ENCODE results near the gene ZNF138. TPM values are rescaled to one million over a fixed set of nuclear protein-coding genes. Genes with fewer than 3 reads are reported as not detected.

ZNF138 gene
- total and polyA plus RNA-seq, 10 of the 15 experiments (the other 5 are each of a cell fraction or from before 2014, with no cell fraction given), result 5.9 to 14.9 (median 12.4) TPM

DNA sequence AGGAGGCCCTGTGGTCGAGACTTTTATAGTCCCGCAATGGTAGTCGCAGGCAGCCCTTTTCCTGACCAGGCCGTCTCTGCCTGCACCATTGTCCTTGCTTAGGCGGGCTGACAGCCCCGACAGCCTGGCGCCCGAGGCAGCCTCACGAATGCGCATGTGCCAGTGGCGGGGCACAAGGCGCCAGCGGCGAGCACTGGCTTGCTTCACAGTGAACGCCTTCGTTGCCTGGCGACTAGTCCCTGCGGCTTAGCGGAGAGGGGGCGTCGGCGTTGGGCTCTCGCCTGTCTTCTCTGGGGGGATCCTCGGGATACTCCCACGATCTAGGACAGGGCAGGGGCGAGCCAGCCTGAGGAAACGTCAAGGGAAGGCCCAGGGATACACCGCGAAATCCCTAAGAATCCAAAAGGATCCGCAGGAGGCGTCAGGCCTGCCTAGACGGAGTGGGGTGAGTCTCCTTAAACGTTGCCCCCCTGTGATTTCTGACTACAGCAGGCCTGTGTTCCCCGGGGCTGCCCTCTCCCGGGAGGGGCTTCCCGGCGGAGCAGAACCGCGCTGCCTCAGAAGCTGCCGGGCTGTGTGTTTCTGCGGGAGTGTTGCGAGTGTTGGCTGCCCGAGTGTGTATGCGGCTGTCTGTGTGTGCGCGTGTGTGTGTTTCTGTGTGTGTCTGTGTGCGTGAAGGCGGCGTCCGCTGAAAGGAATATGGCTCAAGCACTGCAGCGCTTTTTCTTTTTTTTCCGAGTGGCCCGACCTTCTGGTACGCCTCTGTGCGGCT is 88.3 kb downstream of the ZNF138 start (continued):
- TF ChIP-seq NR2C2 (IDR thresholded peaks at IDR 0.05; ENCODE audit: borderline replicate concordance, control insufficient read depth, insufficient read length, low read depth) (no peak), POU2F2 (IDR thresholded peaks at IDR 0.05; ENCODE audit: borderline replicate concordance, low read depth, low read length) (no peak), KDM1A (IDR thresholded peaks at IDR 0.05; ENCODE audit: borderline replicate concordance) (no peak), MTA3 (IDR thresholded peaks at IDR 0.05; ENCODE audit: borderline replicate concordance, low read length) (no peak), ATF7 (IDR thresholded peaks at IDR 0.05; ENCODE audit: low read depth) (no peak), LARP7 (IDR thresholded peaks at IDR 0.05) (no peak)
- TF ChIP-seq, protein P1, sequence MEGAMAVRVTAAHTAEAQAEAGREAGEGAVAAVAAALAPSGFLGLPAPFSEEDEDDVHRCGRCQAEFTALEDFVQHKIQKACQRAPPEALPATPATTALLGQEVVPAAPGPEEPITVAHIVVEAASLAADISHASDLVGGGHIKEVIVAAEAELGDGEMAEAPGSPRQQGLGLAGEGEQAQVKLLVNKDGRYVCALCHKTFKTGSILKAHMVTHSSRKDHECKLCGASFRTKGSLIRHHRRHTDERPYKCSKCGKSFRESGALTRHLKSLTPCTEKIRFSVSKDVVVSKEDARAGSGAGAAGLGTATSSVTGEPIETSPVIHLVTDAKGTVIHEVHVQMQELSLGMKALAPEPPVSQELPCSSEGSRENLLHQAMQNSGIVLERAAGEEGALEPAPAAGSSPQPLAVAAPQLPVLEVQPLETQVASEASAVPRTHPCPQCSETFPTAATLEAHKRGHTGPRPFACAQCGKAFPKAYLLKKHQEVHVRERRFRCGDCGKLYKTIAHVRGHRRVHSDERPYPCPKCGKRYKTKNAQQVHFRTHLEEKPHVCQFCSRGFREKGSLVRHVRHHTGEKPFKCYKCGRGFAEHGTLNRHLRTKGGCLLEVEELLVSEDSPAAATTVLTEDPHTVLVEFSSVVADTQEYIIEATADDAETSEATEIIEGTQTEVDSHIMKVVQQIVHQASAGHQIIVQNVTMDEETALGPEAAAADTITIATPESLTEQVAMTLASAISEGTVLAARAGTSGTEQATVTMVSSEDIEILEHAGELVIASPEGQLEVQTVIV (IDR thresholded peaks at IDR 0.05; ENCODE audit: borderline replicate concordance, partially characterized antibody), result no peak
- TF ChIP-seq, protein P2, sequence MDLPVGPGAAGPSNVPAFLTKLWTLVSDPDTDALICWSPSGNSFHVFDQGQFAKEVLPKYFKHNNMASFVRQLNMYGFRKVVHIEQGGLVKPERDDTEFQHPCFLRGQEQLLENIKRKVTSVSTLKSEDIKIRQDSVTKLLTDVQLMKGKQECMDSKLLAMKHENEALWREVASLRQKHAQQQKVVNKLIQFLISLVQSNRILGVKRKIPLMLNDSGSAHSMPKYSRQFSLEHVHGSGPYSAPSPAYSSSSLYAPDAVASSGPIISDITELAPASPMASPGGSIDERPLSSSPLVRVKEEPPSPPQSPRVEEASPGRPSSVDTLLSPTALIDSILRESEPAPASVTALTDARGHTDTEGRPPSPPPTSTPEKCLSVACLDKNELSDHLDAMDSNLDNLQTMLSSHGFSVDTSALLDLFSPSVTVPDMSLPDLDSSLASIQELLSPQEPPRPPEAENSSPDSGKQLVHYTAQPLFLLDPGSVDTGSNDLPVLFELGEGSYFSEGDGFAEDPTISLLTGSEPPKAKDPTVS (IDR thresholded peaks at IDR 0.05; ENCODE audit: low read depth, low read length), result no peak

Other genes starting within 250 kb of the ZNF138 start
- gene ZNF680, start 231.4 kb upstream of the ZNF138 start, total RNA-seq (2014; rRNA removed), result 8.1 and 8.5 TPM in 2 replicates
- gene ZNF680, start 231.4 kb upstream of the ZNF138 start, total RNA-seq (2014; rRNA removed; fragmentation: Illumina TruSeq; extraction: Trizol), result 13.6 and 16.7 TPM in 2 replicates
- 8.0 TPM in 2 replicates for gene ZNF680, start 231.4 kb upstream of the ZNF138 start, total RNA-seq (2021)
- 5.9 and 10.4 TPM in 2 replicates for gene ZNF680, start 231.4 kb upstream of the ZNF138 start, polyA plus RNA-seq (2011; rRNA removed)
- gene ZNF680, start 231.4 kb upstream of the ZNF138 start, polyA plus RNA-seq (2014; fragmentation: Illumina TruSeq; extraction: Trizol), result 7.6 and 11.5 TPM in 2 replicates
- 1 to 10 TPM; 5.0 to 6.2 TPM for gene ZNF680, start 231.4 kb upstream of the ZNF138 start, polyA plus RNA-seq (2014; fragmentation: Nextera tagmentation; extraction: Ambion mirVana)
- gene ZNF680, start 231.4 kb upstream of the ZNF138 start, polyA plus RNA-seq (2014; rRNA removed), result 5.1 and 6.0 TPM in 2 replicates
- gene ZNF680, start 231.4 kb upstream of the ZNF138 start, polyA plus RNA-seq (2016; fragmentation: Nextera tagmentation; extraction: Ambion mirVana), result 10 to 100 TPM; 10.9 to 12.1 TPM
- gene ZNF107, start 128.3 kb upstream of the ZNF138 start, total RNA-seq (2014; rRNA removed), result 14.0 and 15.3 TPM in 2 replicates
- gene ZNF107, start 128.3 kb upstream of the ZNF138 start, total RNA-seq (2014; rRNA removed; fragmentation: Illumina TruSeq; extraction: Trizol), result 23.3 and 23.7 TPM in 2 replicates
- 10.8 and 12.0 TPM in 2 replicates for gene ZNF107, start 128.3 kb upstream of the ZNF138 start, total RNA-seq (2021)
- 18.3 and 35.9 TPM in 2 replicates for gene ZNF107, start 128.3 kb upstream of the ZNF138 start, polyA plus RNA-seq (2011; rRNA removed)
- 22.8 and 27.7 TPM in 2 replicates for gene ZNF107, start 128.3 kb upstream of the ZNF138 start, polyA plus RNA-seq (2014; fragmentation: Illumina TruSeq; extraction: Trizol)
- gene ZNF107, start 128.3 kb upstream of the ZNF138 start, polyA plus RNA-seq (2014; fragmentation: Nextera tagmentation; extraction: Ambion mirVana), result 1 to 10 TPM; 3.2 to 3.7 TPM
- gene ZNF107, start 128.3 kb upstream of the ZNF138 start, polyA plus RNA-seq (2014; rRNA removed), result 11.4 and 13.5 TPM in 2 replicates
- 10 to 100 TPM; 12.4 to 13.8 TPM for gene ZNF107, start 128.3 kb upstream of the ZNF138 start, polyA plus RNA-seq (2016; fragmentation: Nextera tagmentation; extraction: Ambion mirVana)
- 7.2 and 10.8 TPM in 2 replicates for gene ZNF273, start 108.8 kb downstream of the ZNF138 start, total RNA-seq (2014; rRNA removed)
- 10.6 and 12.3 TPM in 2 replicates for gene ZNF273, start 108.8 kb downstream of the ZNF138 start, total RNA-seq (2014; rRNA removed; fragmentation: Illumina TruSeq; extraction: Trizol)
- 4.9 and 5.5 TPM in 2 replicates for gene ZNF273, start 108.8 kb downstream of the ZNF138 start, total RNA-seq (2021)
- 11.2 and 17.9 TPM in 2 replicates for gene ZNF273, start 108.8 kb downstream of the ZNF138 start, polyA plus RNA-seq (2011; rRNA removed)
- 8.2 and 8.5 TPM in 2 replicates for gene ZNF273, start 108.8 kb downstream of the ZNF138 start, polyA plus RNA-seq (2014; fragmentation: Illumina TruSeq; extraction: Trizol)
- gene ZNF273, start 108.8 kb downstream of the ZNF138 start, polyA plus RNA-seq (2014; fragmentation: Nextera tagmentation; extraction: Ambion mirVana), result 10 to 100 TPM in 1 of 2 experiments, 1 to 10 TPM in 1; 5.1 to 10.3 TPM
- 4.3 and 4.8 TPM in 2 replicates for gene ZNF273, start 108.8 kb downstream of the ZNF138 start, polyA plus RNA-seq (2014; rRNA removed)
- gene ZNF273, start 108.8 kb downstream of the ZNF138 start, polyA plus RNA-seq (2016; fragmentation: Nextera tagmentation; extraction: Ambion mirVana), result 10 to 100 TPM in 1 of 2 experiments, 1 to 10 TPM in 1; 7.3 to 10.4 TPM
- 9.3 and 11.7 TPM in 2 replicates for gene ZNF117, start 196.6 kb downstream of the ZNF138 start, total RNA-seq (2014; rRNA removed)
- 14.7 and 14.9 TPM in 2 replicates for gene ZNF117, start 196.6 kb downstream of the ZNF138 start, total RNA-seq (2014; rRNA removed; fragmentation: Illumina TruSeq; extraction: Trizol)
- 7.0 and 7.5 TPM in 2 replicates for gene ZNF117, start 196.6 kb downstream of the ZNF138 start, total RNA-seq (2021)
- 8.7 and 18.2 TPM in 2 replicates for gene ZNF117, start 196.6 kb downstream of the ZNF138 start, polyA plus RNA-seq (2011; rRNA removed)
- gene ZNF117, start 196.6 kb downstream of the ZNF138 start, polyA plus RNA-seq (2014; fragmentation: Illumina TruSeq; extraction: Trizol), result 15.3 and 22.3 TPM in 2 replicates
- gene ZNF117, start 196.6 kb downstream of the ZNF138 start, polyA plus RNA-seq (2014; fragmentation: Nextera tagmentation; extraction: Ambion mirVana), result 1 to 10 TPM; 1.4 to 1.5 TPM
- 7.1 and 8.2 TPM in 2 replicates for gene ZNF117, start 196.6 kb downstream of the ZNF138 start, polyA plus RNA-seq (2014; rRNA removed)
- 1 to 10 TPM; 2.8 to 4.1 TPM for gene ZNF117, start 196.6 kb downstream of the ZNF138 start, polyA plus RNA-seq (2016; fragmentation: Nextera tagmentation; extraction: Ambion mirVana)
- 18.4 and 20.3 TPM in 2 replicates for gene ERV3-1, start 212.3 kb downstream of the ZNF138 start, total RNA-seq (2014; rRNA removed)
- gene ERV3-1, start 212.3 kb downstream of the ZNF138 start, total RNA-seq (2014; rRNA removed; fragmentation: Illumina TruSeq; extraction: Trizol), result 15.1 and 16.3 TPM in 2 replicates
- gene ERV3-1, start 212.3 kb downstream of the ZNF138 start, total RNA-seq (2021), result 12.5 and 14.6 TPM in 2 replicates
- gene ERV3-1, start 212.3 kb downstream of the ZNF138 start, polyA plus RNA-seq (2011; rRNA removed), result 23.4 and 26.1 TPM in 2 replicates
- gene ERV3-1, start 212.3 kb downstream of the ZNF138 start, polyA plus RNA-seq (2014; fragmentation: Illumina TruSeq; extraction: Trizol), result 19.2 and 23.7 TPM in 2 replicates
- 10 to 100 TPM in 1 of 2 experiments, 1 to 10 TPM in 1; 9.4 to 11.7 TPM for gene ERV3-1, start 212.3 kb downstream of the ZNF138 start, polyA plus RNA-seq (2014; fragmentation: Nextera tagmentation; extraction: Ambion mirVana)
- gene ERV3-1, start 212.3 kb downstream of the ZNF138 start, polyA plus RNA-seq (2014; rRNA removed), result 14.4 and 16.1 TPM in 2 replicates
- 10 to 100 TPM; 15.0 to 17.7 TPM for gene ERV3-1, start 212.3 kb downstream of the ZNF138 start, polyA plus RNA-seq (2016; fragmentation: Nextera tagmentation; extraction: Ambion mirVana)